Rectal smooth muscle tissue (tissue), 1 donor: ENCODE measurements around the gene CCL19.
A peak's percentile ranks its signal among the peaks of the same experiment; 100 is the strongest.

ENCODE experiments used
- H3K27ac ChIP-seq: one replicate; pipeline ENCODE4 v1.7.0; 2013; ENCODE audit warnings: low read depth, low read length, inconsistent platforms
- H3K27me3 ChIP-seq: one replicate; pipeline ENCODE4 v1.7.0; 2013; ENCODE audit warnings: low read length; ENCODE audit not compliant: control insufficient read depth, insufficient read depth
- H3K36me3 ChIP-seq: one replicate; pipeline ENCODE4 v1.7.0; 2013; ENCODE audit warnings: low read length; ENCODE audit not compliant: control insufficient read depth, insufficient read depth
- H3K4me1 ChIP-seq: one replicate; pipeline ENCODE4 v1.7.0; 2013; ENCODE audit warnings: low read length; ENCODE audit not compliant: control insufficient read depth, insufficient read depth
- H3K4me3 ChIP-seq: one replicate; pipeline ENCODE4 v1.7.0; 2013; ENCODE audit warnings: low read length
- H3K9ac ChIP-seq: one replicate; pipeline ENCODE4 v1.7.0; 2013; ENCODE audit warnings: low read length

Gene CCL19

DNA sequence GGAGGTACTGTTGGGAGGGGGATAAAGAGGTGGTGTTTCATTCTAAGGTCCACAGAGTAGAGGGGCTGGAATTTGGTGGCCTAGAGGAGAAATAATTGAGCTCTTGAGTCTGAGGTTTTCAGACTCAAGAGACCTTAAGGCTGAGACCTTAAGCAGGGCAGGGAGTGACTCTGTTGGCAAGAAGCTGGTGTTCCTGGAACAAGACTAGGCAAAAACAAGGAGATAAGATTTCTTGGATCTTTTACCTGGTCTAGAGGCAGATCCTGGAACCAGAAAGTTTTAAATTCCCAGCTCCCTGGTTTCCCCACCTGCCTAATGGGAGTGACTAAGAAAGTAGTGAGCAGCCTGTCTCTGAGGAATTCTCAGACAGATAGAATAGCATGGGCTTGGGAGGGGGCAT lies 22.9 kb upstream of the CCL19 start:
- Histone ChIP-seq H3K36me3 (no peaks in the 10 kb centered on the region), H3K4me3 (no peak overlapping the region), H3K27me3 (no peaks in the 10 kb centered on the region), H3K27ac (no peak overlapping the region), H3K9ac (no peak overlapping the region), H3K4me1 (no peaks in the 10 kb centered on the region)

DNA sequence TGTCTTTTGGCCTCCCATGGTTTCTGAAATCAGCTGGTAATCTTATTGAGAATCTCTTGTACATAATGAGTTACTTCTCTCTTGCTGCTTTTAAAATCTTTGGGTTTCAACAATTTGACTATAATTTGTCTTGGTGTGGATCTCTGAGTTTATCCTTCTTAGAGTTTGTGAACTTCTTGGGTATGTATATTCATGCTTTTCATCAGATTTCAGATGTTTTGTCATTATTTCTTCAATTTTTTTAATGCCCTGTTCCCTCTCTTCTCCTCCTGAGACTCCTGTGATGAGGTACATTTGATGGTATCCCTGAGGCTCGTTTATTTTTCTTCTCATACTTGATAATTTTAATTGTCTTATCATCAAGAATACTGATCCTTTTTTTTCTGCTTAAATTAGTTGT lies 21.1 kb upstream of the CCL19 start:
- Histone ChIP-seq H3K27me3 (no peaks in the 10 kb centered on the region), H3K9ac (no peak overlapping the region), H3K36me3 (no peaks in the 10 kb centered on the region), H3K4me3 (no peak overlapping the region), H3K27ac (no peak overlapping the region), H3K4me1 (no peaks in the 10 kb centered on the region)

DNA sequence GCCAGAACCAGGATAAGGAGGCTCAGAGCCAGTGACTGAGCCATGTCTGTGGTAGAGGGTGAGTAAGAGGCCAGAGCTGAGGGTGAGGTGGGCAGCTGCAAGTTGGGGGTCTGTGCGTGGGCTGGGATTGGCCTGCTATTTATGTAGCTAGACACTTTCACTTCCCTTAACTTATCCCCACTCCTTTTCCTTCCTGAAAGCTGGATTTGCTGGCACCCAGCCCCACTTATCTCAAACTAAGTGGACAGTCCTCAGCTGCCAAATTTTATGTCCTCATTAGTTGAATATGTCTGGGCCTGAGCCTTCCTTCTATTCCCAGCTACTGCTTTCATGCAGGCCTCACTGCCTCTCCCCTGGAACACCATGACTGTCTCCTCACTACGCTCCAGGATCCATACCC lies 18.9 kb upstream of the CCL19 start, which contains the start of gene CCL21:
Gene CCL21 (minus strand): TSS at position 114 of the 400 bp plus-strand sequence. CDS start 70 bp downstream, at position 44.
- H3K27ac ChIP-seq, result no peak within 1 kb of the TSS

DNA sequence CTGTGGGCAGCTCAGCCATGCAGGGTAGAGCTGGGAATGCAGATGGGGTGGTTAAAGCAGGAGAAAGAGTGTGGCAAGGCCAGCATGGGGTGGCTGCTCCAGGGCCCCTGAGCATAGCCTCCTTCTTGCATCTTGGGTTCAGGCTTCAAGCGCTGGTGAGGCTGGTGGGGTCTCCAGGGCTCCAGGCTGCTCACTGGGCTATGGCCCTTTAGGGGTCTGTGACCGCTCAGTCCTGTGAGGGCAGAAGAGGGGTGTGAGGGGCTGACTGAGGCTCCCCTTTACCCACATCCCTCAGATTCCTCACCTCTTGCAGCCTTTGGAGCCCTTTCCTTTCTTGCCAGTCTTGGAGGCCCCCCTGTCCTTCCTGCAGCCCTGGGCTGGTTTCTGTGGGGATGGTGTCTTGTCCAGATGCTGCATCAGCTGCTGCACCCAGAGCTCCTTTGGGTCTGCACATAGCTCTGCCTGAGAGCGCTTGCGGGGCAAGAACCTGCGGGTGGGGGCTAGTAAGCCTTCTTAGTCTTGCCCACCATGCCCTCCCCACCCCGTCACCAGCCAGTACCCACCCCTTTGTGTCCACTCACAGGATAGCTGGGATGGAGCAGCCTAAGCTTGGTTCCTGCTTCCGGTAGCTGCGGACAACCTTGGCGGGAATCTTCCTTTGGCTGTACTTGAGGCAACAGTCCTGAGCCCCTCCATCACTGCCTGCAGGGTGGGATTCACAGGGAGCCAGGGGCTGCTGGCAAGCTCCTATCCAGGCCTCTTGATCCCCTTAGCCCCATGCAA lies 18.3 kb upstream of the CCL19 start:
- Histone ChIP-seq H3K27me3 (no peaks in the 10 kb centered on the region), H3K9ac (no peak overlapping the region), H3K27ac (no peak overlapping the region), H3K4me1 (no peaks in the 10 kb centered on the region), H3K36me3 (no peaks in the 10 kb centered on the region), H3K4me3 (no peak overlapping the region)

More for the DNA sequence above, 18.9 kb upstream of the CCL19 start, which contains the start of gene CCL21:
- H3K9ac ChIP-seq, result no peak within 1 kb of the TSS
- H3K4me1 ChIP-seq, result no peaks in the 10 kb centered on the region
- H3K36me3 ChIP-seq, result no peaks in the 10 kb centered on the region
- no peak within 1 kb of the TSS for H3K4me3 ChIP-seq
- no peaks in the 10 kb centered on the region for H3K27me3 ChIP-seq

DNA sequence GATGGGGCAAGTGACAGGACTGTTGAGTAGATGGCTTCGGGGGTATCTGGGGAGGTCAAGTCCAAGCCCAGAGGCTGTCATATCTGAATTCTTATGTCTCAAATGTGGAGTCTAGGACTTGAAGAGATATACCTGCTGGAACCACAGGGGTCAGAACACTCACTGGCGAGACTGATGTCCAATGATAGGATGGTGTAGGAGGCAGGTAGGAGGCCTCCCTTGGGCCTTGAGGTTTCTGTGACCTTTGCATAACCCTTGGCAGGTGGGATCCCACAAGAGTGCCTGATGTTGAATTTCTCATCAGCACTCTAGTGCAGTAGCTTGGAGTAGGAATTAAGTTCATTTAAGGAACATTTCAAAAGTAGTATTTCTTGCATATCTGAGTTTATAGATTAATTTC lies 16.1 kb upstream of the CCL19 start:
- Histone ChIP-seq H3K27me3 (no peaks in the 10 kb centered on the region), H3K36me3 (no peaks in the 10 kb centered on the region), H3K9ac (no peak overlapping the region), H3K27ac (no peak overlapping the region), H3K4me3 (no peak overlapping the region), H3K4me1 (no peaks in the 10 kb centered on the region)

DNA sequence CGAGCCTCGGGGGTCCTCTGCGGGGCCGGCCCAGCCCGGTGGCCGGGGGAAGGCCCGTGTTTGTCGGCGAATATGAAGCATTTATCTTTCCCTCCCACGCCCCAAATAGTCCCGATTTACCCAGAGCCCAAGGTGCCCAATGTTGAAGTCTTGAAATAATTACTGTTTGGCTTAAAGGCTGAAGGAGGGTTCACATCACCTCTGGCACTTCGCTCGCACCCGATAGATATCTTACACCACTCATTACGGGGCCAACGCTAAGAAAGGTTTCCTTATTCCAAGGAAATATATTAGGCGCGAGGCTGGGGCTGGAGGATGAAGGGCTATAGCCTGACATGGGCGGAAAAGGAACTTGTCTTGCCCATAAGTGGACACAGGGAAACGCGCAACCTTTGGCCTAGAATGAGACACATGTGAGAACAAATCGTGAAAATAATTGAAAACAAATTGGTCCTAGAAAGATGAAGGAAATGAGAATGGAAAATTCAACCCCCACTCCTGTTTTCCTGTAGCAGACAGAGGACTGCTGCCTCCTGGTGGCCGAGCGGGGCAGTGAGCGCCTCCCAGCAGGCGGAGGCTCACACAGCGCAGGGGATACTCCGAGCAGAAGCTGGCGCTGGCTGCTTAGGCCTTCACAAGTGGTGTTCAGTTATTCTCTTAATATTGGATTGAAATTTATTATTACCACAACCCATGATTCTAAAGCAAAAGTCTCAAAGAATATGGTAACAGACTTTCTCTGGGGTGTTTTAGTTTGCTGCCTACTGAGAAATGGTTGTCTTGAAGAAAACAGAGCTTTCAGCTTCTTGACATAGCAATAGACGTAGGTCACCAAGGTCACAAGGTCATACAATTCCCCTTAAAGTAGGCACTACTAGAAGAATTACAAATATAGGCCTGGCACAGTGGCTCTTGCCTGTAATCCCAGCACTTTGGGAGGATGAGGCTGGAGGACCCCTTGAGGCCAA lies 11.0 kb upstream of the CCL19 start:
- Histone ChIP-seq H3K9ac (peak overlapping the region; percentile 45), H3K27me3 (no peaks in the 10 kb centered on the region), H3K27ac (peak overlapping the region; percentile 53), H3K4me3 (peak overlapping the region; percentile 66), H3K36me3 (no peaks in the 10 kb centered on the region), H3K4me1 (peaks cover 3% of the 10 kb centered on the region)

DNA sequence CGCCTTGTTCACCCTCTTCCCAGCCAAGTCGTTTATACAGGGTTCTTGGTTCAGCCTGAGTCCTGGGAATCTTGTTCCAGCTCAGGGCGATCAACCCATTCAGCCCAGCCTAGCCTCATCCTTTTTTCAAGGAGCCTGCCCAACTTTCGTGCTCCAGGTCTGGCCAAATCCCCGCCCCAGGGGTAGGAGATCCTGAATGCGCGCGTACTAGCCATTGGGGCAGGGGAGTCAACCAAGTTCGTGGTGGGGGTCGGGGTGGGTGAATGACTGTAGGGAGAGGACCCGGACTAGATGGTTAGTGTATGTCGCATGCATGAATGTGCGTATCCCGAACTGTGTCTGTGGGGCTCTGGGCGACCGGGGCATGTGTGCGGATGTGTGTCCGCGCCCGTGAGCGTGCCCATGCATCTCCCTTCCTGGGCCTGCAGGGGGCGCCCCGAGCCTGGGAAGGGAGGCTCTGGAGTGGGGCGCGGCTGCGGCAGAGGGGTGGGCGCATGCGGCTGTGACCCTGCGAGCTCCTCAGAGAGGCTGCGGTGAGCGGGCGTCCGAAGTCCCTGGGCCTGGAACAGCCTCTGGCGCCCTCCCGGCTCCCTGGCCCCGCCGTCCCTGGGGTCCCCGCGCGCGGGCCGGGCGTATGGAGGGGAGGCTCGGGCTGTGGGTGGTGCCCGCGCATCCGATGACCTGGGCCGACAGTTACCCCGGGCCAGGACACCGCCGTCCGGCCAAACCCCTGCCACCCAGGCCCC lies 10.1 kb upstream of the CCL19 start:
- Histone ChIP-seq H3K27me3 (no peaks in the 10 kb centered on the region), H3K9ac (no peak overlapping the region), H3K4me3 (peak overlapping the region; percentile 66), H3K36me3 (no peaks in the 10 kb centered on the region), H3K4me1 (peaks cover 3% of the 10 kb centered on the region), H3K27ac (peak overlapping the region; percentile 53)

DNA sequence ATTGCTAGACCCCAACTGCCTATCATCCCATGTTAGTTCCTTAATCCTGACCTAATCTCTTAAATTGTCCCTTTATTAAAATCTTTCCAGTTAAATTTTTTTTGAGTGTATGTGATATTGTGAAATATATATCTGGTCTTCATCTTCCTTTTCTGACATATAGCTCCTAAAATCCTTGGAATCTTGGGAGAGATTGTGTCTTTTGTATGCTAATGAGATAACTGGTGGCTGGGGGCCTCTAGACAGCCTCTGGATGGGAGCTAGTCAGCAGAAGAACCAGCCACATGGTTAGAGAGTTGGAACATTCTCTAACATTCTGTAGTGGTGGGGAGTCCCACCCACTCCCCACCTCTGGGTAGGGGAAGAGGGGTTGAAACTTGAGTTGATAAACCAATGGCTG lies 3.7 kb upstream of the CCL19 start:
- H3K27me3 ChIP-seq, result no peaks in the 10 kb centered on the region
- no peak overlapping the region for H3K9ac ChIP-seq
- H3K4me3 ChIP-seq, result no peak overlapping the region
- H3K36me3 ChIP-seq, result no peaks in the 10 kb centered on the region
- H3K4me1 ChIP-seq, result no peaks in the 10 kb centered on the region
- H3K27ac ChIP-seq, result no peak overlapping the region

DNA sequence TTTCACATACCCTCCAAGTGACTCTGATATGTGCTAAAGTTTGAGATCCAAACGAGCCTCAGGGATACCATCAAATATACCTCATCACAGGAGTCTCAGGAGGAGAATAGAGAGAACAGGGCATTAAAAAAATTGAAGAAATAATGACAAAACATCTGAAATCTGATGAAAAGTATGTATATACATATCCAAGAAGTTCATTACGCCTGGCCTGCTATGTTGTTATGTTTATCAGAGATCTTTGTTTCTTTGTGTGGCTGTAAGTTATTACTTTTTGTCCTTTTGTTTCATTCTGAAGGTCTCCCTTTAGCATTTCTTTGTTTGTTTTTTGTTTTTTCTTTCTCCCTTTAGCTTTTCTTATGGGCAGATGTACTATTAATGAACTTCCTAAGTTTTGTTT lies 2.5 kb upstream of the CCL19 start:
- Histone ChIP-seq H3K27ac (no peak overlapping the region), H3K36me3 (no peaks in the 10 kb centered on the region), H3K27me3 (no peaks in the 10 kb centered on the region), H3K4me1 (no peaks in the 10 kb centered on the region), H3K9ac (no peak overlapping the region), H3K4me3 (no peak overlapping the region)

DNA sequence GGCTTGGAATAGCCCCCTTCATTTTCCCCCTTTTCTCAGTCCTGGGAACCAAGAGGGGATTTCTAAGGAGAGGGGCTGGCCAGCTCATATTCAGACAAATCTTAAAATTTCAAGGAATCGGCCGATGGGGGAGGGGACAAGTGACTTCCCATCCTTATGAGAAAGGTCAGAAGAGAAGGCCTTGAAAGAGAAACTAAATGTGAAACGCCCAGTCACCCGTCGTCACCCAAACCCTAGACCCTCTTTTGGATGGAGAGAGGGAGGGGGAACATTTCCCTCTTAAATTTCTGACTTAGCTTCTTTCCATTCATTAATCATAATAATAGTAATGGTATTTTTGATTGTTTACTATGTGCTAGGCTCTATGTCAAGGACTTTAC lies 850 bp upstream of the CCL19 start:
- Histone ChIP-seq H3K36me3 (no peaks in the 10 kb centered on the region), H3K4me1 (no peaks in the 10 kb centered on the region), H3K27me3 (no peaks in the 10 kb centered on the region), H3K9ac (no peak overlapping the region), H3K27ac (no peak overlapping the region), H3K4me3 (no peak overlapping the region)

DNA sequence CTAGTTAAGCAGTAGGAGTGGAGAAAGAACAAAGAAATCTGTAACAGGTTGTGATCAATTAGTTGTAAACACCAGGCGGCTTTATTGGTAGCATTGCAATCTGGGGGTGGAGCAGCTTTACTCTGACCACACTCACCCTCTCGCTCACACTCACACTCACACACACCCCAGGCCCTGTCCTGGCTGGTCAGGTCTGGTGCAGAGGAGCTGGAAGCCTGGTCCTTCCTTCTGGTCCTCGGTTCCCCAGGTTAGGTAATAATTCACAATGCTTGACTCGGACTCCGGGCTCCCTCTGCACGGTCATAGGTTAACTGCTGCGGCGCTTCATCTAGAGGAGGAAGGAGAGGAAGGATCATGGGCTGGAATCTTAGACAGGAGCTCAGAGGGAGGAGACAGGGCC lies 1.6 kb downstream of the CCL19 start:
- no peak overlapping the region for H3K27ac ChIP-seq
- no peaks in the 10 kb centered on the region for H3K36me3 ChIP-seq
- H3K4me1 ChIP-seq, result no peaks in the 10 kb centered on the region
- H3K9ac ChIP-seq, result no peak overlapping the region
- H3K4me3 ChIP-seq, result no peak overlapping the region
- H3K27me3 ChIP-seq, result no peaks in the 10 kb centered on the region

DNA sequence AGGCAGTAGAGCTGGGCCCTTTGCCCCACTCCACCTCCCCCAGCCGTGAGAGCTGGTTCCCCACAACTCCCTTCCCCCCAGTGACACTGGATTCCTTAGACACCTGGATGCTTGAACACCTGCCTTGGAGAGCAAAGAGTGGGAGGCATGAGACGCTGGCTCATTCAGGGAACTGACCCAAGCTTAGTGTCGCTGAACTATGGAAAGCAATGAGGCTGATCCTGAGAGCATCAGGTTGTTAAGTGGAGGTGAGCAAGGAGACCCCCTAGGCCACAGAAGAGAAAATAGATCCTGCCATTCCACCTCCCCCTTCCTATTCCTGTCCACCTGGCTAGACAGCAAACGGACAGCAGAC lies 2.0 kb downstream of the CCL19 start:
- H3K4me1 ChIP-seq, result no peaks in the 10 kb centered on the region
- no peak overlapping the region for H3K27ac ChIP-seq
- no peak overlapping the region for H3K9ac ChIP-seq
- H3K36me3 ChIP-seq, result no peaks in the 10 kb centered on the region
- no peak overlapping the region for H3K4me3 ChIP-seq
- H3K27me3 ChIP-seq, result no peaks in the 10 kb centered on the region
